Epithelial cell of esophagus (primary cell): ENCODE results near the gene RAP1GAP2.
A peak's percentile ranks its signal among the peaks of the same experiment; 100 is the strongest.
"Not testable (repeated sequence)": the region's sequence is repeated elsewhere in the genome, so short reads cannot be mapped to it uniquely, and the experiment has no call there.

Source experiments
- DNase-seq: peaks from one replicate; pipeline ENCODE4 v3.0.0; 2010; ENCODE audit warnings: low read depth
- H3K4me3 ChIP-seq: 2 replicates; pipeline ENCODE4 v1.5.1; 2011; ENCODE audit warnings: mild to moderate bottlenecking, low read length, control low read depth
- CTCF ChIP-seq: IDR thresholded peaks from 2 replicates; pipeline ENCODE4 v1.5.1; 2011; ENCODE audit warnings: low read depth, mild to moderate bottlenecking, low read length, control low read depth, inconsistent platforms; ENCODE audit not compliant: insufficient read depth; ENCODE audit errors: missing control alignments

Gene RAP1GAP2

GRCh38 chr17:2780256-2780655, 16.0 kb upstream of the RAP1GAP2 start:
- no peak for TF ChIP-seq CTCF
- no peak for DNase-seq
- H3K4me3 ChIP-seq = no peak overlapping the region

GRCh38 chr17:2780931-2781454, 15.2 kb upstream of the RAP1GAP2 start:
- TF ChIP-seq CTCF = no peak
- no peak for DNase-seq
- H3K4me3 ChIP-seq = no peak overlapping the region

- not testable (repeated sequence) for DNase-seq, H3K4me3 ChIP-seq
Measured at GRCh38 chr17:2781598-2781997, 14.6 kb upstream of the RAP1GAP2 start.

GRCh38 chr17:2782055-2782454, 14.2 kb upstream of the RAP1GAP2 start:
- no peak overlapping the region for H3K4me3 ChIP-seq
- no peak for DNase-seq
- TF ChIP-seq CTCF = no peak

- no peak for DNase-seq
Measured at GRCh38 chr17:2783310-2784030, 12.8 kb upstream of the RAP1GAP2 start.

GRCh38 chr17:2784864-2785263, 11.4 kb upstream of the RAP1GAP2 start:
- no peak overlapping the region for H3K4me3 ChIP-seq
- DNase-seq = no peak
- TF ChIP-seq CTCF = no peak

More at GRCh38 chr17:2783310-2784030, 12.8 kb upstream of the RAP1GAP2 start:
- TF ChIP-seq CTCF = no peak
- no peak overlapping the region for H3K4me3 ChIP-seq

GRCh38 chr17:2785376-2785775, 10.9 kb upstream of the RAP1GAP2 start:
- H3K4me3 ChIP-seq, DNase-seq: not testable (repeated sequence)

- peak; percentile 81 for TF ChIP-seq CTCF
- H3K4me3 ChIP-seq = no peak overlapping the region
Measured at GRCh38 chr17:2786176-2786881, 9.9 kb upstream of the RAP1GAP2 start.

More at GRCh38 chr17:2786176-2786881, 9.9 kb upstream of the RAP1GAP2 start:
- DNase-seq = peak; percentile 83
